Effector memory CD4-positive, alpha-beta T cell (primary cell): ENCODE data around the gene UHRF1.

Source experiments
- DNase-seq, 3 donors: peaks; one replicate each; pipeline ENCODE4 v3.0.0-alpha.2; 2020
- H3K27ac ChIP-seq: 2 replicates; pipeline ENCODE4 v1.7.0; 2013; ENCODE audit warnings: mild to moderate bottlenecking, low read length, moderate library complexity; ENCODE audit not compliant: insufficient read depth, poor library complexity, severe bottlenecking
- H3K27me3 ChIP-seq: replicated peaks from 2 replicates; pipeline ENCODE4 v1.7.0; 2013; ENCODE audit warnings: mild to moderate bottlenecking, low read length; ENCODE audit not compliant: insufficient read depth, control insufficient read depth, poor library complexity, severe bottlenecking
- H3K36me3 ChIP-seq: 2 replicates; pipeline ENCODE4 v1.7.0; 2013; ENCODE audit warnings: mild to moderate bottlenecking, low read length, moderate library complexity; ENCODE audit not compliant: control insufficient read depth, insufficient read depth
- H3K4me1 ChIP-seq: 2 replicates; pipeline ENCODE4 v1.7.0; 2013; ENCODE audit warnings: low read length, mild to moderate bottlenecking; ENCODE audit not compliant: control insufficient read depth, insufficient read depth, poor library complexity, severe bottlenecking
- H3K4me3 ChIP-seq: 2 replicates; pipeline ENCODE4 v1.7.0; 2013; ENCODE audit warnings: low read length, low read depth, mild to moderate bottlenecking; ENCODE audit not compliant: insufficient read depth, poor library complexity, severe bottlenecking
- H3K9me3 ChIP-seq: 2 replicates; pipeline ENCODE4 v1.7.0; 2013; ENCODE audit warnings: mild to moderate bottlenecking, low read length, moderate library complexity; ENCODE audit not compliant: control insufficient read depth

Gene UHRF1

GRCh38 chr19:5001615-5002014, 92.3 kb downstream of the UHRF1 start:
- Histone ChIP-seq H3K36me3 (no peaks in the 10 kb centered on the region), H3K4me1 (no peaks in the 10 kb centered on the region), H3K4me3 (no peak overlapping the region), H3K27me3 (no peaks in the 10 kb centered on the region), H3K27ac (no peak overlapping the region), H3K9me3 (no peaks in the 10 kb centered on the region)
- peak in 1 of 3 donors; percentile 4 for DNase-seq

- Histone ChIP-seq H3K27ac (no peak overlapping the region), H3K9me3 (no peaks in the 10 kb centered on the region), H3K4me1 (no peaks in the 10 kb centered on the region), H3K36me3 (no peaks in the 10 kb centered on the region), H3K27me3 (no peaks in the 10 kb centered on the region), H3K4me3 (no peak overlapping the region)
- no peak for DNase-seq
Observed at GRCh38 chr19:5002143-5002542, 92.8 kb downstream of the UHRF1 start.

- Histone ChIP-seq H3K4me3 (no peak overlapping the region), H3K27ac (no peak overlapping the region), H3K36me3 (no peaks in the 10 kb centered on the region), H3K9me3 (no peaks in the 10 kb centered on the region), H3K27me3 (no peaks in the 10 kb centered on the region), H3K4me1 (no peaks in the 10 kb centered on the region)
- DNase-seq: no peak
Observed at GRCh38 chr19:5003781-5004180, 94.5 kb downstream of the UHRF1 start.

GRCh38 chr19:5005096-5005495, 95.8 kb downstream of the UHRF1 start:
- no peaks in the 10 kb centered on the region for H3K9me3 ChIP-seq
- H3K4me3 ChIP-seq: no peak overlapping the region
- no peak for DNase-seq
- H3K4me1 ChIP-seq: no peaks in the 10 kb centered on the region
- no peaks in the 10 kb centered on the region for H3K27me3 ChIP-seq
- H3K27ac ChIP-seq: no peak overlapping the region
- no peaks in the 10 kb centered on the region for H3K36me3 ChIP-seq

- no peak for DNase-seq
- H3K4me1 ChIP-seq: no peaks in the 10 kb centered on the region
- no peaks in the 10 kb centered on the region for H3K9me3 ChIP-seq
- H3K36me3 ChIP-seq: no peaks in the 10 kb centered on the region
- no peak overlapping the region for H3K27ac ChIP-seq
- H3K27me3 ChIP-seq: no peaks in the 10 kb centered on the region
- H3K4me3 ChIP-seq: no peak overlapping the region
Observed at GRCh38 chr19:5006201-5006600, 96.9 kb downstream of the UHRF1 start.

GRCh38 chr19:5006821-5007220, 97.5 kb downstream of the UHRF1 start:
- Histone ChIP-seq H3K9me3 (no peaks in the 10 kb centered on the region), H3K27ac (no peak overlapping the region), H3K4me1 (no peaks in the 10 kb centered on the region), H3K4me3 (no peak overlapping the region), H3K27me3 (no peaks in the 10 kb centered on the region), H3K36me3 (no peaks in the 10 kb centered on the region)
- DNase-seq: no peak
